Stimulated activated CD4-positive, alpha-beta T cell treated with anti-CD3 and anti-CD28 coated beads, Interleukin-4, amount 100 ng/mL, for 48 hours (primary cell): ENCODE results near the gene TSHZ2.
"Not testable (repeated sequence)": the region's sequence is repeated elsewhere in the genome, so short reads cannot be mapped to it uniquely, and the experiment has no call there.

Experiments used
- DNase-seq, 2 donors: peaks; one replicate each; pipeline ENCODE4 v3.0.0-alpha.2; 2020; ENCODE audit warnings: low read depth in 2 of 2

Gene TSHZ2

GRCh38 chr20:53510262-53510661 is 538.1 kb downstream of the TSHZ2 start:
- no peak for DNase-seq

- no peak for DNase-seq
These were observed 538.5 kb downstream of the TSHZ2 start for GRCh38 chr20:53510704-53511103.

- no peak for DNase-seq
These were observed 539.9 kb downstream of the TSHZ2 start for GRCh38 chr20:53512076-53512475.

GRCh38 chr20:53513168-53513488 is 541.0 kb downstream of the TSHZ2 start:
- no peak for DNase-seq

- no peak for DNase-seq
These were observed 541.5 kb downstream of the TSHZ2 start for GRCh38 chr20:53513489-53514298.

GRCh38 chr20:53515749-53516148 is 543.6 kb downstream of the TSHZ2 start:
- no peak for DNase-seq

GRCh38 chr20:53517146-53517545 is 545.0 kb downstream of the TSHZ2 start:
- DNase-seq, result no peak

GRCh38 chr20:53521421-53521820 is 549.3 kb downstream of the TSHZ2 start:
- not testable (repeated sequence) for DNase-seq

- DNase-seq, result no peak
These were observed 549.9 kb downstream of the TSHZ2 start for GRCh38 chr20:53522026-53522425.

GRCh38 chr20:53522696-53523095 is 550.5 kb downstream of the TSHZ2 start:
- no peak for DNase-seq

- DNase-seq, result not testable (repeated sequence)
These were observed 551.5 kb downstream of the TSHZ2 start for GRCh38 chr20:53523615-53524014.

GRCh38 chr20:53524589-53525312 is 552.6 kb downstream of the TSHZ2 start:
- DNase-seq, result no peak

GRCh38 chr20:53527196-53527595 is 555.0 kb downstream of the TSHZ2 start:
- DNase-seq, result no peak

- no peak for DNase-seq
These were observed 557.5 kb downstream of the TSHZ2 start for GRCh38 chr20:53529658-53530057.

GRCh38 chr20:53530440-53530839 is 558.3 kb downstream of the TSHZ2 start:
- no peak for DNase-seq

- not testable (repeated sequence) for DNase-seq
These were observed 560.6 kb downstream of the TSHZ2 start for GRCh38 chr20:53532654-53533312.

GRCh38 chr20:53533500-53533899 is 561.3 kb downstream of the TSHZ2 start:
- no peak for DNase-seq

- DNase-seq, result no peak
These were observed 561.9 kb downstream of the TSHZ2 start for GRCh38 chr20:53534037-53534436.

GRCh38 chr20:53535878-53536277 is 563.7 kb downstream of the TSHZ2 start:
- no peak for DNase-seq

- not testable (repeated sequence) for DNase-seq
These were observed 564.2 kb downstream of the TSHZ2 start for GRCh38 chr20:53536382-53536781.

GRCh38 chr20:53539516-53539915 is 567.4 kb downstream of the TSHZ2 start:
- DNase-seq, result no peak
